ENCODE measurements around the gene DAB2IP. TPM values are rescaled to one million over a fixed set of nuclear protein-coding genes. Genes with fewer than 3 reads are reported as not detected.

DAB2IP gene
- total and polyA plus RNA-seq, 2 of the 4 experiments (the other 2 are of a cell fraction): 5.6 to 17.2 TPM

- intact Hi-C loops (cut with micrococcal nuclease) (loop anchor here (10.0 kb wide), 1 partner anchor 413 kb away; the partner anchor contains the start of gene TTLL11), in situ Hi-C loops (cut with MboI; ENCODE audit: low sequenced_read_pairs) (no loop called here), dilution Hi-C loops (cut with HindIII; ENCODE audit: low sequenced_read_pairs, unreplicated experiment) (no loop called here)
- H4K20me1 ChIP-seq (ENCODE audit: insufficient read depth, low read length): peaks cover 10% of the 10 kb centered on the region
- no peak overlapping the region for H3K23ac ChIP-seq (ENCODE audit: low read depth, low read length)
- H2BK15ac ChIP-seq (ENCODE audit: low read depth, low read length): no peak overlapping the region
- TF ChIP-seq, protein P1, sequence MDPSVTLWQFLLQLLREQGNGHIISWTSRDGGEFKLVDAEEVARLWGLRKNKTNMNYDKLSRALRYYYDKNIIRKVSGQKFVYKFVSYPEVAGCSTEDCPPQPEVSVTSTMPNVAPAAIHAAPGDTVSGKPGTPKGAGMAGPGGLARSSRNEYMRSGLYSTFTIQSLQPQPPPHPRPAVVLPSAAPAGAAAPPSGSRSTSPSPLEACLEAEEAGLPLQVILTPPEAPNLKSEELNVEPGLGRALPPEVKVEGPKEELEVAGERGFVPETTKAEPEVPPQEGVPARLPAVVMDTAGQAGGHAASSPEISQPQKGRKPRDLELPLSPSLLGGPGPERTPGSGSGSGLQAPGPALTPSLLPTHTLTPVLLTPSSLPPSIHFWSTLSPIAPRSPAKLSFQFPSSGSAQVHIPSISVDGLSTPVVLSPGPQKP (IDR thresholded peaks at IDR 0.05; ENCODE audit: borderline replicate concordance, low read depth, low read length): no peak
- no peak for TF ChIP-seq MXI1 (IDR thresholded peaks at IDR 0.05; ENCODE audit: borderline replicate concordance, low read depth, low read length)
- no peak for TF ChIP-seq MAFK (IDR thresholded peaks at IDR 0.05; ENCODE audit: low read depth, low read length)
- no peak for TF ChIP-seq MAZ (IDR thresholded peaks at IDR 0.05; ENCODE audit: borderline replicate concordance, low read depth, low read length)
- TF ChIP-seq BHLHE40 (IDR thresholded peaks at IDR 0.05; ENCODE audit: low read depth, low read length): no peak
- H2AK9ac ChIP-seq (replicated peaks; ENCODE audit: low read depth, low read length, poor library complexity): peak overlapping the region; percentile 24
- H2BK20ac ChIP-seq (ENCODE audit: low read depth, low read length): no peak overlapping the region
- POLR2A ChIA-PET (ENCODE audit: unreplicated experiment): no interaction called here
- no peak overlapping the region for H3K4ac ChIP-seq (ENCODE audit: low read depth, low read length)
- H3K14ac ChIP-seq (replicated peaks; ENCODE audit: low read depth, low read length): no peak overlapping the region
- H2AFZ ChIP-seq (replicated peaks; ENCODE audit: low read length, poor library complexity): peak overlapping the region; percentile 29
- peaks cover 4% of the 10 kb centered on the region; the same call in 1 of the 2 replicates for H3K36me3 ChIP-seq (ENCODE audit: control insufficient read depth, insufficient read depth, low read length)
- H2BK120ac ChIP-seq (ENCODE audit: low read depth, low read length): no peak overlapping the region
- H3K27ac ChIP-seq (ENCODE audit: insufficient read depth, low read length): no peak overlapping the region
- no TSS peak for BruUV-seq (replicated peaks)
- H3K79me1 ChIP-seq (ENCODE audit: low read depth in 1 of 2, low read length in 2 of 2): no peaks in the 10 kb centered on the region
- H3K9ac ChIP-seq (ENCODE audit: low read depth, low read length): no peak overlapping the region
- peak overlapping the region; percentile 33; the same call in 1 of the 2 replicates for H2AK5ac ChIP-seq (ENCODE audit: low read depth, low read length)
- WGBS, 2 experiments (ENCODE audit: extremely low coverage in 2 of 2, insufficient read length in 1 of 2): 100% methylated on average over 2 of the region's 6 CpGs; no CpG with 5 or more reads in 1 of the 2 experiments
- no peak overlapping the region for H2BK5ac ChIP-seq (ENCODE audit: low read depth, low read length, poor library complexity, severe bottlenecking)
- no peaks in the 10 kb centered on the region for H3K9me1 ChIP-seq (ENCODE audit: insufficient read depth, low read length)
- no peak overlapping the region for H4K5ac ChIP-seq (ENCODE audit: low read depth, low read length)
- no peak overlapping the region for H3K56ac ChIP-seq (ENCODE audit: extremely low read depth, insufficient read depth, low read length)
- no peak overlapping the region for H4K91ac ChIP-seq (ENCODE audit: insufficient read depth, low read depth, low read length)
- H3K18ac ChIP-seq (ENCODE audit: low read depth, low read length): no peak overlapping the region
- no peak overlapping the region for H4K8ac ChIP-seq (ENCODE audit: low read depth in 2 of 2, low read length in 2 of 2)
- DNase-seq (no peak), ATAC-seq (ENCODE audit: low read depth) (no peak)
- CTCF ChIA-PET: interaction anchor here (0.6 to 0.7 kb wide), 2 partner anchors 132 to 235 kb away, joined by 3 to 4 read pairs; no protein-coding TSS in a partner anchor
- H3K4me3 ChIP-seq (ENCODE audit: insufficient read depth, low read depth, low read length): no peak overlapping the region
- peaks cover 3% of the 10 kb centered on the region; the same call in 1 of the 2 replicates for H3K4me1 ChIP-seq (ENCODE audit: control insufficient read depth, insufficient read depth, low read length)
- H3K4me2 ChIP-seq (ENCODE audit: low read depth, low read length): no peak overlapping the region
- H3K9me3 ChIP-seq (ENCODE audit: control insufficient read depth, insufficient read depth, low read length): no peaks in the 10 kb centered on the region
- no peaks in the 10 kb centered on the region for H3K27me3 ChIP-seq (ENCODE audit: control insufficient read depth, insufficient read depth, low read length)
These were observed 30.8 kb downstream of the DAB2IP start for GRCh38 chr9:121682201-121682600.
